Activated CD8-positive, alpha-beta memory T cell treated with anti-CD3 and anti-CD28 coated beads, Interleukin-2, amount 50 U/mL, for 4 hours (primary cell): ENCODE measurements around the gene TSN.
"Not testable (repeated sequence)": the region's sequence is repeated elsewhere in the genome, so short reads cannot be mapped to it uniquely, and the experiment has no call there.

Source experiments
- DNase-seq: peaks from one replicate; pipeline ENCODE4 v3.0.0-alpha.2; 2020

The TSN gene

GRCh38 chr2:121804340-121804739, 48.9 kb downstream of the TSN start:
- no peak for DNase-seq

GRCh38 chr2:121804997-121805765, 49.7 kb downstream of the TSN start:
- no peak for DNase-seq

GRCh38 chr2:121805766-121806143, 50.3 kb downstream of the TSN start:
- DNase-seq: no peak

GRCh38 chr2:121807771-121808170, 52.3 kb downstream of the TSN start:
- not testable (repeated sequence) for DNase-seq

GRCh38 chr2:121809607-121810006, 54.2 kb downstream of the TSN start:
- DNase-seq: no peak

GRCh38 chr2:121810959-121811853, 55.8 kb downstream of the TSN start:
- no peak for DNase-seq

- DNase-seq: not testable (repeated sequence)
These were observed 57.6 kb downstream of the TSN start for GRCh38 chr2:121813083-121813482.

- DNase-seq: no peak
These were observed 59.8 kb downstream of the TSN start for GRCh38 chr2:121815216-121815615.

- DNase-seq: no peak
These were observed 61.3 kb downstream of the TSN start for GRCh38 chr2:121816797-121817196.

- not testable (repeated sequence) for DNase-seq
These were observed 61.9 kb downstream of the TSN start for GRCh38 chr2:121817304-121817703.
